A549 (cell line): Measurements from ENCODE around the gene TMEM126B. TPM values are rescaled to one million over a fixed set of nuclear protein-coding genes. Genes with fewer than 3 reads are reported as not detected.
A peak's percentile ranks its signal among the peaks of the same experiment; 100 is the strongest.

Experiments
- ATAC-seq, 2 experiments: fragments of 200-7000 bp in 1 of 2; fragments of >200 bp in 1 of 2; cut with Nextera tagmentation in 1 of 2; cut with Tn5 transposase in 1 of 2; 3 replicates each; pipeline versions ENCODE4 v1.8.0 to v1.9.1; 2018 to 2020; ENCODE audit warnings: mild to moderate bottlenecking in 1 of 2, moderate library complexity in 1 of 2
- CTCF ChIA-PET: fragments of 300-600 bp; sonication (Branson Sonifier 250); formaldehyde crosslinking; extraction: SDS; loops from one replicate; lab custom pipeline; 2021; ENCODE audit warnings: antibody characterized with exemption, inconsistent platforms; lab: Yijun Ruan, JAX
- POLR2A ChIA-PET: fragments of 350-600 bp; formaldehyde crosslinking; extraction: SDS; loops from one replicate; lab custom pipeline; 2021; ENCODE audit warnings: antibody characterized with exemption, inconsistent platforms; lab: Yijun Ruan, JAX
- DNase-seq, 2 experiments: peaks; one replicate each; pipeline versions ENCODE4 v3.0.0 to v3.0.0-alpha.2; 2011 to 2016; ENCODE audit warnings: low read depth in 1 of 2, low spot score in 1 of 2
- FAIRE-seq: peaks from 2 replicates; lab custom pipeline; 2011; peaks lifted over from hg19 to GRCh38; lab: Jason Lieb, UNC
- H3K27ac ChIP-seq, 2 experiments: fragments of >200 bp; sonication (Bioruptor Twin); formaldehyde crosslinking; 3 replicates each; pipeline ENCODE4 v1.5.1; 2016 to 2017
- H3K4me1 ChIP-seq: fragments of >200 bp; sonication (Bioruptor Twin); formaldehyde crosslinking; 3 replicates; pipeline ENCODE4 v1.6.1; 2016
- H3K4me2 ChIP-seq: fragments of >200 bp; sonication (Bioruptor Twin); formaldehyde crosslinking; 3 replicates; pipeline ENCODE4 v1.6.1; 2016
- H3K4me3 ChIP-seq: fragments of >200 bp; sonication (Bioruptor Twin); formaldehyde crosslinking; 3 replicates; pipeline ENCODE4 v1.5.1; 2016
- H3K9me3 ChIP-seq: fragments of >200 bp; sonication (Bioruptor Twin); formaldehyde crosslinking; 3 replicates; pipeline ENCODE4 v1.6.1; 2016
- CBX8 ChIP-seq: fragments of 200-600 bp; sonication (generic); IDR thresholded peaks from 2 replicates; pipeline ENCODE4 v1.6.1; 2016
- CEBPB ChIP-seq, 2 experiments: fragments of >200 bp in 1 of 2; sonication (Bioruptor Twin) in 1 of 2; formaldehyde crosslinking in 1 of 2; IDR thresholded peaks; 2 replicates each; pipeline ENCODE4 v1.6.1; 2012 to 2016
- EHMT2 ChIP-seq: fragments of 200-600 bp; sonication (generic); IDR thresholded peaks from 2 replicates; pipeline ENCODE4 v1.6.1; 2016; ENCODE audit warnings: antibody characterized with exemption, low read depth, mild to moderate bottlenecking, moderate library complexity
- EP300 ChIP-seq, 2 experiments: fragments of >200 bp; sonication (Bioruptor Twin); formaldehyde crosslinking; IDR thresholded peaks; 2 replicates in 1 of 2; 3 replicates in 1 of 2; pipeline ENCODE4 v1.6.1; 2016 to 2017
- ESRRA ChIP-seq: fragments of 150-350 bp; IDR thresholded peaks from 2 replicates; pipeline ENCODE4 v1.6.1; 2014; ENCODE audit warnings: mild to moderate bottlenecking, low read length, borderline replicate concordance
- GATA3 ChIP-seq: IDR thresholded peaks from 2 replicates; pipeline ENCODE4 v1.6.1; 2012; ENCODE audit warnings: borderline replicate concordance
- HEYL ChIP-seq: fragments of 250-450 bp; sonication (Bioruptor Pico); IDR thresholded peaks from 2 replicates; pipeline ENCODE4 v1.8.0; 2021; ENCODE audit warnings: mild to moderate bottlenecking, moderate library complexity
- HOXA7 ChIP-seq: fragments of 250-450 bp; sonication (Bioruptor Pico); IDR thresholded peaks from 2 replicates; pipeline ENCODE4 v1.5.0; 2020; ENCODE audit warnings: mild to moderate bottlenecking, moderate library complexity
- HOXB5 ChIP-seq: fragments of 250-450 bp; sonication (Bioruptor Pico); IDR thresholded peaks from 2 replicates; pipeline ENCODE4 v1.5.0; 2020; ENCODE audit warnings: mild to moderate bottlenecking, moderate library complexity
- JUNB ChIP-seq: fragments of >200 bp; sonication (Bioruptor Twin); formaldehyde crosslinking; IDR thresholded peaks from 2 replicates; pipeline ENCODE4 v1.6.1; 2016
- KDM1A ChIP-seq: fragments of 200-600 bp; sonication (generic); IDR thresholded peaks from 2 replicates; pipeline ENCODE4 v1.6.1; 2016; ENCODE audit warnings: low read depth, mild to moderate bottlenecking
- MAFK ChIP-seq: fragments of 450-650 bp; IDR thresholded peaks from 2 replicates; pipeline ENCODE4 v1.6.1; 2014; ENCODE audit not compliant: partially characterized antibody
- NFE2L2 ChIP-seq: fragments of 150-350 bp; conservative IDR thresholded peaks from 2 replicates; pipeline ENCODE4 v1.6.1; 2014; ENCODE audit warnings: low read length
- NPAS2 ChIP-seq: fragments of 250-450 bp; sonication (Bioruptor Pico); IDR thresholded peaks from 2 replicates; pipeline ENCODE4 v1.8.0; 2022; ENCODE audit warnings: mild to moderate bottlenecking, moderate library complexity, borderline replicate concordance
- POLR2AphosphoS2 ChIP-seq: conservative IDR thresholded peaks from 2 replicates; pipeline ENCODE4 v1.6.1; 2012; ENCODE audit warnings: low read length, improper control_type of control experiment, inconsistent platforms
- RAD21 ChIP-seq, 2 experiments: fragments of >200 bp in 1 of 2; sonication (Bioruptor Twin) in 1 of 2; formaldehyde crosslinking in 1 of 2; IDR thresholded peaks in 1 of 2; conservative IDR thresholded peaks in 1 of 2; 2 replicates in 1 of 2; 3 replicates in 1 of 2; pipeline ENCODE4 v1.6.1; 2012 to 2018; ENCODE audit warnings: inconsistent platforms in 1 of 2
- RARB ChIP-seq: fragments of 250-450 bp; sonication (Bioruptor Pico); IDR thresholded peaks from 2 replicates; pipeline ENCODE4 v1.8.0; 2021; ENCODE audit warnings: mild to moderate bottlenecking, moderate library complexity
- RCOR1 ChIP-seq: fragments of 150-350 bp; IDR thresholded peaks from 2 replicates; pipeline ENCODE4 v1.6.1; 2014; ENCODE audit warnings: antibody characterized with exemption, low read length, low read depth
- SREBF2 ChIP-seq: fragments of 450-650 bp; IDR thresholded peaks from 2 replicates; pipeline ENCODE4 v1.6.1; 2014; ENCODE audit warnings: mild to moderate bottlenecking, moderate library complexity
- ZFP36 ChIP-seq: fragments of 450-650 bp; IDR thresholded peaks from 2 replicates; pipeline ENCODE4 v1.6.1; 2014; ENCODE audit warnings: borderline replicate concordance; ENCODE audit not compliant: partially characterized antibody
- ZSCAN20 ChIP-seq: fragments of 250-450 bp; sonication (Bioruptor Pico); IDR thresholded peaks from 2 replicates; pipeline ENCODE4 v1.8.0; 2022; ENCODE audit warnings: mild to moderate bottlenecking, moderate library complexity
- WGBS: methylation state at CpG from one replicate; pipeline ENCODE4 v1.1.6; 2017; ENCODE audit errors: missing lambda C conversion rate; 5-methylcytosine and 5-hydroxymethylcytosine counted together
- polyA plus RNA-seq, 4 experiments: library from polyadenylated mRNA; depleted of rRNA in 3 of 4; stranded (reverse); fragments of >200 nt; fragmentation: RNase III in 1 of 4; extraction: RNeasy Plus Mini Kit Qiagen cat#74134 plus additional on column Dnase treatment in 1 of 4; gene quantifications; 2 replicates in 3 of 4; 3 replicates in 1 of 4; pipeline ENCODE4 v1.2.3, GENCODE V29; 2011 to 2017
- TF ChIP-seq, protein P1 (sequence below): fragments of 200-600 bp; sonication (generic); IDR thresholded peaks from 2 replicates; pipeline ENCODE4 v1.6.1; 2016; ENCODE audit warnings: antibody characterized with exemption, mild to moderate bottlenecking, moderate library complexity
- TF ChIP-seq, protein P2 (sequence below): IDR thresholded peaks from 2 replicates; pipeline ENCODE4 v1.6.1; 2012
- TF ChIP-seq, protein P3 (sequence below): IDR thresholded peaks from 2 replicates; pipeline ENCODE4 v1.6.1; 2012; ENCODE audit warnings: low read depth, borderline replicate concordance
- TF ChIP-seq, protein P4 (sequence below): fragments of 250-450 bp; sonication (Bioruptor Pico); IDR thresholded peaks from 2 replicates; pipeline ENCODE4 v1.5.0; 2020; ENCODE audit warnings: low read depth, mild to moderate bottlenecking, moderate library complexity
- TF ChIP-seq, protein P5 (sequence below): fragments of >200 bp; sonication (Bioruptor Twin); formaldehyde crosslinking; IDR thresholded peaks from 3 replicates; pipeline ENCODE4 v1.6.1; 2016
- TF ChIP-seq, protein P6 (sequence below): fragments of 450-650 bp; IDR thresholded peaks from 2 replicates; pipeline ENCODE4 v1.6.1; 2014; ENCODE audit warnings: antibody characterized with exemption

Gene TMEM126B
- polyA plus RNA-seq, 2 of the 4 experiments (the other 2 are of a cell fraction), result 82.4 to 114 TPM

DNA sequence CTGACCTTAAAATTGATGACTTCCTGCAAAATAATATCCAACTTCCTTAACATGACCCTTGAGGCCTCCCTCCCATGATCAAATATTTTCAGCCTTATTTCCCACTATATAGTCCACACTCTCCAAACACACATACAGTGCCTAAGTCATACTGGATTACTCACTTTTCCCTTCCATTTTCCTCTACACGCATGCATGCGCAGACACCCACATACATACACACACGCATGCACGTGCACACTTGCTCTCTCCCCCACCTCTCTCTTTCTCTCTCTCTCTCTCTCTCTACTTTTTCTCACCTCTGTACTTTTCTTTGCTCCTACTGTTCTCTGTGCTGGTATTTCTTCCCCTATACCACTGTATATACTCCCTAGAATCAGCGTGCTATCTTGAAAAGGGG lies 29.3 kb upstream of the TMEM126B start:
- H3K4me1 ChIP-seq, result no peaks in the 10 kb centered on the region
- TF ChIP-seq GATA3, result no peak
- no peak for TF ChIP-seq NFE2L2
- TF ChIP-seq, protein P1, sequence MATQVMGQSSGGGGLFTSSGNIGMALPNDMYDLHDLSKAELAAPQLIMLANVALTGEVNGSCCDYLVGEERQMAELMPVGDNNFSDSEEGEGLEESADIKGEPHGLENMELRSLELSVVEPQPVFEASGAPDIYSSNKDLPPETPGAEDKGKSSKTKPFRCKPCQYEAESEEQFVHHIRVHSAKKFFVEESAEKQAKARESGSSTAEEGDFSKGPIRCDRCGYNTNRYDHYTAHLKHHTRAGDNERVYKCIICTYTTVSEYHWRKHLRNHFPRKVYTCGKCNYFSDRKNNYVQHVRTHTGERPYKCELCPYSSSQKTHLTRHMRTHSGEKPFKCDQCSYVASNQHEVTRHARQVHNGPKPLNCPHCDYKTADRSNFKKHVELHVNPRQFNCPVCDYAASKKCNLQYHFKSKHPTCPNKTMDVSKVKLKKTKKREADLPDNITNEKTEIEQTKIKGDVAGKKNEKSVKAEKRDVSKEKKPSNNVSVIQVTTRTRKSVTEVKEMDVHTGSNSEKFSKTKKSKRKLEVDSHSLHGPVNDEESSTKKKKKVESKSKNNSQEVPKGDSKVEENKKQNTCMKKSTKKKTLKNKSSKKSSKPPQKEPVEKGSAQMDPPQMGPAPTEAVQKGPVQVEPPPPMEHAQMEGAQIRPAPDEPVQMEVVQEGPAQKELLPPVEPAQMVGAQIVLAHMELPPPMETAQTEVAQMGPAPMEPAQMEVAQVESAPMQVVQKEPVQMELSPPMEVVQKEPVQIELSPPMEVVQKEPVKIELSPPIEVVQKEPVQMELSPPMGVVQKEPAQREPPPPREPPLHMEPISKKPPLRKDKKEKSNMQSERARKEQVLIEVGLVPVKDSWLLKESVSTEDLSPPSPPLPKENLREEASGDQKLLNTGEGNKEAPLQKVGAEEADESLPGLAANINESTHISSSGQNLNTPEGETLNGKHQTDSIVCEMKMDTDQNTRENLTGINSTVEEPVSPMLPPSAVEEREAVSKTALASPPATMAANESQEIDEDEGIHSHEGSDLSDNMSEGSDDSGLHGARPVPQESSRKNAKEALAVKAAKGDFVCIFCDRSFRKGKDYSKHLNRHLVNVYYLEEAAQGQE, result no peak
- no peak for TF ChIP-seq MAFK
- TF ChIP-seq HOXB5, result no peak
- TF ChIP-seq HEYL, result no peak
- no peak for TF ChIP-seq ZSCAN20
- no peak for TF ChIP-seq CEBPB (IDR thresholded peaks at IDR 0.05)
- TF ChIP-seq, protein P2, sequence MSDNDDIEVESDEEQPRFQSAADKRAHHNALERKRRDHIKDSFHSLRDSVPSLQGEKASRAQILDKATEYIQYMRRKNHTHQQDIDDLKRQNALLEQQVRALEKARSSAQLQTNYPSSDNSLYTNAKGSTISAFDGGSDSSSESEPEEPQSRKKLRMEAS, result no peak
- TF ChIP-seq RARB, result no peak
- no peak for TF ChIP-seq EP300 (IDR thresholded peaks at IDR 0.05)
- no peak for TF ChIP-seq SREBF2
- no peak for TF ChIP-seq NPAS2 (CRISPR knock-in tag)
- no peak for TF ChIP-seq RAD21 (conservative IDR thresholded peaks at IDR 0.05 in 1 of 2, IDR thresholded peaks at IDR 0.05 in 1 of 2)
- no peak for TF ChIP-seq EHMT2
- TF ChIP-seq, protein P3, sequence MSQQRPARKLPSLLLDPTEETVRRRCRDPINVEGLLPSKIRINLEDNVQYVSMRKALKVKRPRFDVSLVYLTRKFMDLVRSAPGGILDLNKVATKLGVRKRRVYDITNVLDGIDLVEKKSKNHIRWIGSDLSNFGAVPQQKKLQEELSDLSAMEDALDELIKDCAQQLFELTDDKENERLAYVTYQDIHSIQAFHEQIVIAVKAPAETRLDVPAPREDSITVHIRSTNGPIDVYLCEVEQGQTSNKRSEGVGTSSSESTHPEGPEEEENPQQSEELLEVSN, result no peak
- no peak for TF ChIP-seq KDM1A
- TF ChIP-seq ESRRA, result no peak
- POLR2A ChIA-PET, result no interaction called here
- DNase-seq (no peak), FAIRE-seq (no peak), ATAC-seq (0 out of 6 replicates have a peak, but pooled peaks of 1 of the 2 experiments have one; percentile 34)
- 72% methylated on average over 5 of the region's 5 CpGs for WGBS
- H3K4me2 ChIP-seq, result no peak overlapping the region
- no peaks in the 10 kb centered on the region for H3K9me3 ChIP-seq
- H3K27ac ChIP-seq, result no peak overlapping the region
- H3K4me3 ChIP-seq, result no peak overlapping the region
- CTCF ChIA-PET, result no interaction called here

DNA sequence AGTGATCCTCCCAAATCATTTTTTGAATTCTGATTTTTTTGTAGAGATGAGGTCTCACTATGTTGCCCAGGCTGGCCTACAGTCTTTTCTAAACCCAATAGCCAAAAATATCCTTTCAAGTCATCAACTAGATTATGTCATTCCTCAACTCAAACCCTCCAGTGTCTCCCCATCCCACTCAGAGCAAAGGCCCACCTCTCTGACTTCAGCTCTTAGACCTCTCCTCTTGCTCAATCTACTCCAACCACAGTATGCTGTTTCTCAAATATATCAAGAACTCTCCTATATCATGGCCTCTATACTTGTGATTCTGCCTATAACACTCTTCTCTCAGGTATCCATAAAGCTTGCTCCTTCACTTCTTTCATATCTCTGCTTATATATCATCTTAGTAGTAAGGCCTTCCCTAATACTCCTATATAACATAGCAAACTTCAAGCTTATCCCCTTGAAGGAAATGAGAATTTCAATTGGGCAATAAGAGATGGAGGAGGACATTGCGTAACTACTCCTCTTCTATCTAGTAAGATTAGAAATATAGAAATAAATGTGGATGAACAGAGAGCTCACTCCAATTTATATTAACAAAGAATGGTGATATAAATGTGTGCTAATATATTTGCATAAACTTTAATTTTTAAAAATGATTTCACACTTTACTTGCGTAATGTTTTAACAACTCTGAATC lies 25.7 kb upstream of the TMEM126B start:
- Histone ChIP-seq H3K4me1 (no peaks in the 10 kb centered on the region), H3K27ac (no peak overlapping the region), H3K4me2 (no peak overlapping the region), H3K4me3 (no peak overlapping the region), H3K9me3 (no peaks in the 10 kb centered on the region)
- FAIRE-seq (no peak), DNase-seq (no peak), ATAC-seq (no peak)
- CTCF ChIA-PET, result interaction anchor here (1.1 kb wide), 1 partner anchor 591 kb away, joined by 3 read pairs; no protein-coding TSS in a partner anchor
- 92% methylated on average over 2 of the region's 2 CpGs for WGBS
- POLR2A ChIA-PET, result no interaction called here
- TF ChIP-seq ZSCAN20 (no peak), JUNB (no peak), CEBPB (IDR thresholded peaks at IDR 0.05) (peak; percentile 80 to 82; a peak in 3 of 4 replicates)

DNA sequence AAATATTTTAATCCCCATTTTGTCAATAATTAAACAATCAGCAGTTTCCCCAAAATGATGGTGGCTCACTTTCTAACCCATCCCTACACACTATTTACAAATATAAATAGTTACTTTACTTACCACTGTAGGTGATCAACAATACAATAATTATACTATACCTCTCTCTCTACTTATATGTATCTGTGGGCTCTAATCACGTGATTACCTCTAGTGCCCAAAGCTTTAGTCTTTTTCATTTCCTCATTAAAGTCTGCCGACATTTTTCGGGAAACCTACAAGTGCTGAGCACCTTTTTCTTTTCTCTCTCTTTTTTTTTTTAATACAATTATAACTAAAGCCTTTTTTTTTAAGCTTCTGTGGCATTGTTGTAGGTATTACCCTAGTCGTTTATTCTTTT lies 25.2 kb upstream of the TMEM126B start:
- 42% methylated on average over 4 of the region's 4 CpGs for WGBS
- Histone ChIP-seq H3K4me3 (no peak overlapping the region), H3K4me1 (no peaks in the 10 kb centered on the region), H3K4me2 (no peak overlapping the region), H3K27ac (no peak overlapping the region), H3K9me3 (no peaks in the 10 kb centered on the region)
- ChIA-PET POLR2A (no interaction called here), CTCF (interaction anchor here (1.1 kb wide), 1 partner anchor 590 kb away, joined by 3 read pairs; no protein-coding TSS in a partner anchor)
- DNase-seq (no peak), ATAC-seq (no peak), FAIRE-seq (no peak)
- TF ChIP-seq, protein P4, sequence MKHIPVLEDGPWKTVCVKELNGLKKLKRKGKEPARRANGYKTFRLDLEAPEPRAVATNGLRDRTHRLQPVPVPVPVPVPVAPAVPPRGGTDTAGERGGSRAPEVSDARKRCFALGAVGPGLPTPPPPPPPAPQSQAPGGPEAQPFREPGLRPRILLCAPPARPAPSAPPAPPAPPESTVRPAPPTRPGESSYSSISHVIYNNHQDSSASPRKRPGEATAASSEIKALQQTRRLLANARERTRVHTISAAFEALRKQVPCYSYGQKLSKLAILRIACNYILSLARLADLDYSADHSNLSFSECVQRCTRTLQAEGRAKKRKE, result no peak
- TF ChIP-seq NFE2L2 (no peak), HEYL (no peak), SREBF2 (no peak), POLR2AphosphoS2 (no peak), HOXA7 (no peak), NPAS2 (CRISPR knock-in tag) (no peak), EP300 (IDR thresholded peaks at IDR 0.05) (no peak), RCOR1 (no peak), ZFP36 (no peak), CBX8 (no peak)
- TF ChIP-seq, protein P5, sequence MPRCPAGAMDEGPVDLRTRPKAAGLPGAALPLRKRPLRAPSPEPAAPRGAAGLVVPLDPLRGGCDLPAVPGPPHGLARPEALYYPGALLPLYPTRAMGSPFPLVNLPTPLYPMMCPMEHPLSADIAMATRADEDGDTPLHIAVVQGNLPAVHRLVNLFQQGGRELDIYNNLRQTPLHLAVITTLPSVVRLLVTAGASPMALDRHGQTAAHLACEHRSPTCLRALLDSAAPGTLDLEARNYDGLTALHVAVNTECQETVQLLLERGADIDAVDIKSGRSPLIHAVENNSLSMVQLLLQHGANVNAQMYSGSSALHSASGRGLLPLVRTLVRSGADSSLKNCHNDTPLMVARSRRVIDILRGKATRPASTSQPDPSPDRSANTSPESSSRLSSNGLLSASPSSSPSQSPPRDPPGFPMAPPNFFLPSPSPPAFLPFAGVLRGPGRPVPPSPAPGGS, result no peak
- TF ChIP-seq, protein P6, sequence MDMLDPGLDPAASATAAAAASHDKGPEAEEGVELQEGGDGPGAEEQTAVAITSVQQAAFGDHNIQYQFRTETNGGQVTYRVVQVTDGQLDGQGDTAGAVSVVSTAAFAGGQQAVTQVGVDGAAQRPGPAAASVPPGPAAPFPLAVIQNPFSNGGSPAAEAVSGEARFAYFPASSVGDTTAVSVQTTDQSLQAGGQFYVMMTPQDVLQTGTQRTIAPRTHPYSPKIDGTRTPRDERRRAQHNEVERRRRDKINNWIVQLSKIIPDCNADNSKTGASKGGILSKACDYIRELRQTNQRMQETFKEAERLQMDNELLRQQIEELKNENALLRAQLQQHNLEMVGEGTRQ, result no peak
